OCI-LY7 (cell line): ENCODE measurements around the gene HOXA4.

Experiments used
- EZH2phosphoT487 ChIP-seq: fragments of 200-600 bp; sonication (generic); IDR thresholded peaks from 2 replicates; pipeline ENCODE4 v1.6.1; 2018; ENCODE audit warnings: low read depth, borderline replicate concordance, mild to moderate bottlenecking, mixed run types, antibody characterized with exemption, low read length, moderate library complexity, mixed read lengths
- TF ChIP-seq, protein P1 (sequence below): fragments of 200-600 bp; sonication (generic); conservative IDR thresholded peaks from 2 replicates; pipeline ENCODE4 v1.5.1; 2014; ENCODE audit warnings: mild to moderate bottlenecking, antibody characterized with exemption, low read length, moderate library complexity, mixed read lengths

DNA sequence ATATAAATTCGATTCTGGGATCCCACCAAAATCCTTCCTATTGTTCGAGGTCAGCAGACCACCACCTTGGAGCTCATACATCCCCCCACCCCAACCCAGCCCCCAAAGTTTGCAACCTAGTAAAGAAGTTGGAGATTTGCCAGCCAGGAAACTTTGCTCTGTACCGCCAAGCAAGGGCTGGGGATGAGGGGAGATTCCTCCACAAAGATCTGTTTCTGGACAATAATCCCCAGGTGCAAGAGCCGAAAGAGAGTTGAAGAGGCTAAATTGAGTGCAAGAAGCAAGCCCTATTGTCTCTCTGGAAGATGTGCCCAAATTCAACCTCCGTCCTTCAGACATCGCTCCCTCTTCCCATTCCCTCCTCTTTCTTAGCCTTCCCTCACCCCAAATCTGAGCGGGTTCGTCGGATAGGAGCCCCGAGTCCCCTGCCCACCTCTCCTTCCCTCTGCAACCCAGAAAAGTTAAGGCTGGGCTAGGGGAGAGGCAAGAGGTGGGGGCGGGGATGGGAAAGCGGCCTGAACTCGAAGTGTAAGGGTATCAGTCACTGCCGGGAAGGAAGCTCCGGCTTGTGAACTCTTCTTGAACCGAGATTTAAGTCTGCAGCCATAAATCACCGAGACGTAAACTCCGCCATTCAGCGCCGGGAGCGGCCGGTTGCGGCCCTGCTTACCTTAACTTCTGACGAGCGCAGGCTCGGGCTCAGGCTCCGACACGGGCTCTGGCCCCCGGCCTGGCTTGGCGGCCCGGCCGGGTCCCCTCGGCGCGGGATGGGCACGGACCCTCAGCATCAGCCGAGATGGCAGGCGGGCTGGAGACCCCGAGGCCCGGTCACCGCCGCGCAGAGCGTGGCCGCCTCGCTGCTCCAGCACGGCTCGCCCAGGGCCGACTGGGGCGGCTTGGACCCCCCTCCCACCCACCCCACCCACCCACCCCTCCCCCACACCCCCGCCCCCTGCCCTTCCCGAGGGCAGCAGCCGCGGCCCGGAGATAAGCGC, 17.3 kb downstream of the HOXA4 start:
- TF ChIP-seq, protein P1, sequence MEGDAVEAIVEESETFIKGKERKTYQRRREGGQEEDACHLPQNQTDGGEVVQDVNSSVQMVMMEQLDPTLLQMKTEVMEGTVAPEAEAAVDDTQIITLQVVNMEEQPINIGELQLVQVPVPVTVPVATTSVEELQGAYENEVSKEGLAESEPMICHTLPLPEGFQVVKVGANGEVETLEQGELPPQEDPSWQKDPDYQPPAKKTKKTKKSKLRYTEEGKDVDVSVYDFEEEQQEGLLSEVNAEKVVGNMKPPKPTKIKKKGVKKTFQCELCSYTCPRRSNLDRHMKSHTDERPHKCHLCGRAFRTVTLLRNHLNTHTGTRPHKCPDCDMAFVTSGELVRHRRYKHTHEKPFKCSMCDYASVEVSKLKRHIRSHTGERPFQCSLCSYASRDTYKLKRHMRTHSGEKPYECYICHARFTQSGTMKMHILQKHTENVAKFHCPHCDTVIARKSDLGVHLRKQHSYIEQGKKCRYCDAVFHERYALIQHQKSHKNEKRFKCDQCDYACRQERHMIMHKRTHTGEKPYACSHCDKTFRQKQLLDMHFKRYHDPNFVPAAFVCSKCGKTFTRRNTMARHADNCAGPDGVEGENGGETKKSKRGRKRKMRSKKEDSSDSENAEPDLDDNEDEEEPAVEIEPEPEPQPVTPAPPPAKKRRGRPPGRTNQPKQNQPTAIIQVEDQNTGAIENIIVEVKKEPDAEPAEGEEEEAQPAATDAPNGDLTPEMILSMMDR = no peak
- TF ChIP-seq EZH2phosphoT487 = no peak
